Common myeloid progenitor, CD34-positive (primary cell): Measurements from ENCODE around the gene AGAP1.

Source experiments
- CTCF ChIA-PET: fragments of 350-600 bp; sonication (Branson Sonifier 250); formaldehyde crosslinking; loops from one replicate; lab custom pipeline; 2021; ENCODE audit warnings: antibody characterized with exemption; lab: Charles Lee
- POLR2A ChIA-PET: fragments of 350-600 bp; sonication (Branson Sonifier 250); formaldehyde crosslinking; loops from one replicate; lab custom pipeline; 2021; ENCODE audit warnings: antibody characterized with exemption; lab: Charles Lee
- DNase-seq, 3 donors: peaks; one replicate each; pipeline versions ENCODE4 v3.0.0 to v3.0.0-alpha.2; 2013
- H3K27ac ChIP-seq, 2 experiments: 1 replicate in 1 of 2; 2 replicates in 1 of 2; pipeline ENCODE4 v1.7.0; 2013; ENCODE audit warnings: inconsistent platforms in 2 of 2, low read length in 2 of 2, mild to moderate bottlenecking in 2 of 2, low read depth in 1 of 2, moderate library complexity in 1 of 2; ENCODE audit not compliant: severe bottlenecking in 2 of 2, insufficient read depth in 1 of 2, poor library complexity in 1 of 2
- H3K27me3 ChIP-seq, 5 experiments: replicated peaks in 2 of 5; 1 replicate in 3 of 5; 2 replicates in 2 of 5; pipeline versions ENCODE4 v1.6.1 to v1.7.0; 2013; ENCODE audit warnings: low read length in 4 of 5, mild to moderate bottlenecking in 2 of 5, moderate library complexity in 2 of 5, inconsistent platforms in 1 of 5; ENCODE audit not compliant: insufficient read depth in 5 of 5, control insufficient read depth in 4 of 5
- H3K36me3 ChIP-seq, 4 experiments: 1 replicate in 2 of 4; 2 replicates in 2 of 4; pipeline versions ENCODE4 v1.6.1 to v1.7.0; 2013; ENCODE audit warnings: low read length in 3 of 4, control low read depth in 1 of 4, mild to moderate bottlenecking in 1 of 4; ENCODE audit not compliant: control insufficient read depth in 4 of 4, insufficient read depth in 4 of 4
- H3K4me1 ChIP-seq, 4 experiments: 1 replicate in 3 of 4; 2 replicates in 1 of 4; pipeline versions ENCODE4 v1.6.1 to v1.7.1; 2013; ENCODE audit warnings: low read length in 3 of 4, mild to moderate bottlenecking in 3 of 4, control low read depth in 1 of 4, inconsistent platforms in 1 of 4, moderate library complexity in 1 of 4; ENCODE audit not compliant: control insufficient read depth in 4 of 4, insufficient read depth in 4 of 4; ENCODE audit errors: control extremely low read depth in 1 of 4
- H3K4me3 ChIP-seq, 7 experiments: 1 replicate in 4 of 7; 2 replicates in 3 of 7; pipeline versions ENCODE4 v1.5.1 to v1.7.0; 2013; ENCODE audit warnings: mild to moderate bottlenecking in 7 of 7, low read length in 6 of 7, moderate library complexity in 6 of 7, inconsistent platforms in 2 of 7, low read depth in 2 of 7, control low read depth in 1 of 7; ENCODE audit not compliant: insufficient read depth in 4 of 7, control insufficient read depth in 1 of 7; ENCODE audit errors: extremely low read depth in 1 of 7
- H3K9me3 ChIP-seq, 5 experiments: 1 replicate in 4 of 5; 2 replicates in 1 of 5; pipeline versions ENCODE4 v1.6.1 to v1.7.1; 2013; ENCODE audit warnings: low read length in 4 of 5, mild to moderate bottlenecking in 2 of 5, inconsistent platforms in 1 of 5, low read depth in 1 of 5, moderate library complexity in 1 of 5; ENCODE audit not compliant: control insufficient read depth in 4 of 5, insufficient read depth in 2 of 5; ENCODE audit errors: control extremely low read depth in 1 of 5
- WGBS: methylation state at CpG from one replicate; pipeline ENCODE4 v1.1.5; 2013; ENCODE audit not compliant: insufficient coverage; 5-methylcytosine and 5-hydroxymethylcytosine counted together

The AGAP1 gene

GRCh38 chr2:235737840-235738239, 244.0 kb downstream of the AGAP1 start:
- 73% methylated on average over 4 of the region's 10 CpGs for WGBS
- Histone ChIP-seq H3K9me3 (no peaks in the 10 kb centered on the region), H3K27ac (no peak overlapping the region), H3K4me3 (no peak overlapping the region), H3K36me3 (no peaks in the 10 kb centered on the region), H3K4me1 (no peaks in the 10 kb centered on the region), H3K27me3 (peaks cover 0 to 15% (median 2%) of the 10 kb centered on the region in 5 experiments)
- DNase-seq = no peak
- ChIA-PET CTCF (interaction anchor here (0.6 to 1.3 kb wide), 2 partner anchors 142 to 1660 kb away, joined by 3 to 4 read pairs; no protein-coding TSS in a partner anchor), POLR2A (no interaction called here)

GRCh38 chr2:235739704-235740415, 246.0 kb downstream of the AGAP1 start:
- WGBS = 96% methylated on average over 26 of the region's 29 CpGs
- H3K27ac ChIP-seq = no peak overlapping the region
- peaks cover 0 to 15% (median 2%) of the 10 kb centered on the region in 5 experiments for H3K27me3 ChIP-seq
- no peak overlapping the region for H3K4me3 ChIP-seq
- ChIA-PET POLR2A (no interaction called here), CTCF (interaction anchor here (1.5 kb wide), 1 partner anchor 145 kb away, joined by 6 read pairs; no protein-coding TSS in a partner anchor)
- no peak for DNase-seq
- no peaks in the 10 kb centered on the region for H3K36me3 ChIP-seq
- H3K4me1 ChIP-seq = no peaks in the 10 kb centered on the region
- H3K9me3 ChIP-seq = no peaks in the 10 kb centered on the region

- 70% methylated on average over 8 of the region's 9 CpGs for WGBS
- Histone ChIP-seq H3K27ac (no peak overlapping the region), H3K4me1 (no peaks in the 10 kb centered on the region), H3K4me3 (no peak overlapping the region), H3K36me3 (no peaks in the 10 kb centered on the region), H3K27me3 (peaks cover 0 to 9% (median 0%) of the 10 kb centered on the region in 5 experiments), H3K9me3 (no peaks in the 10 kb centered on the region)
- POLR2A ChIA-PET = no interaction called here
- CTCF ChIA-PET = interaction anchor here (1.2 to 1.5 kb wide), 2 partner anchors 64 to 146 kb away, joined by 3 to 6 read pairs; no protein-coding TSS in a partner anchor
- no peak for DNase-seq
Measured at GRCh38 chr2:235740821-235741220, 247.0 kb downstream of the AGAP1 start.

- peaks cover 0 to 9% (median 0%) of the 10 kb centered on the region in 5 experiments for H3K27me3 ChIP-seq
- ChIA-PET CTCF (interaction anchor here (8.0 kb wide), 1 partner anchor 150 kb away, joined by 98 read pairs; no protein-coding TSS in a partner anchor), POLR2A (no interaction called here)
- 96% methylated on average over 10 of the region's 12 CpGs for WGBS
- no peak overlapping the region for H3K4me3 ChIP-seq
- no peaks in the 10 kb centered on the region for H3K9me3 ChIP-seq
- H3K36me3 ChIP-seq = no peaks in the 10 kb centered on the region
- DNase-seq = no peak
- H3K27ac ChIP-seq = no peak overlapping the region
- no peaks in the 10 kb centered on the region for H3K4me1 ChIP-seq
Measured at GRCh38 chr2:235744161-235744560, 250.3 kb downstream of the AGAP1 start.

DNA sequence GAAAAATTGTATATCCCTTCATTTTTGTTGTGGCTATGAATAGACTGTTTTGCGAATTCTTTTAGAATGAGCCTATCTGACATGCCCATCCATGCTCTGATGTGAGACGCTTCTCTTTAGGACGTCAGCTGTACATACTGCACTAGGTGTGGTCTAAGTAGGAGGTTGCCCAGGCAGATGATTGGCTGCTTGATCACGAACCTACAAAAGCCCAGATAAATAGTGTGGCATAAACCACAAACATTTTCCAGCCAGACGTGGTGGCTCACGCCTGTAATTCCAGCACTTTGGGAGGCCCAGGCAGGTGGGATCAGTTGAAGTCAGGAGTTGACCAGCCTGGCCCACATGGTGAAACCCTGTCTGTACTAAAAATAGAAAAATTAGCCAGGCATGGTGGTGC, 251.8 kb downstream of the AGAP1 start:
- Histone ChIP-seq H3K4me3 (no peak overlapping the region), H3K4me1 (no peaks in the 10 kb centered on the region), H3K36me3 (no peaks in the 10 kb centered on the region), H3K27me3 (peaks cover 0 to 20% (median 1%) of the 10 kb centered on the region in 5 experiments), H3K9me3 (no peaks in the 10 kb centered on the region), H3K27ac (no peak overlapping the region)
- POLR2A ChIA-PET = no interaction called here
- CTCF ChIA-PET = interaction anchor here (0.7 to 8.0 kb wide), 13 partner anchors 10 to 612 kb away, joined by 3 to 98 read pairs (median 4); no protein-coding TSS in a partner anchor
- WGBS = 91% methylated on average over 5 of the region's 6 CpGs
- DNase-seq = no peak

DNA sequence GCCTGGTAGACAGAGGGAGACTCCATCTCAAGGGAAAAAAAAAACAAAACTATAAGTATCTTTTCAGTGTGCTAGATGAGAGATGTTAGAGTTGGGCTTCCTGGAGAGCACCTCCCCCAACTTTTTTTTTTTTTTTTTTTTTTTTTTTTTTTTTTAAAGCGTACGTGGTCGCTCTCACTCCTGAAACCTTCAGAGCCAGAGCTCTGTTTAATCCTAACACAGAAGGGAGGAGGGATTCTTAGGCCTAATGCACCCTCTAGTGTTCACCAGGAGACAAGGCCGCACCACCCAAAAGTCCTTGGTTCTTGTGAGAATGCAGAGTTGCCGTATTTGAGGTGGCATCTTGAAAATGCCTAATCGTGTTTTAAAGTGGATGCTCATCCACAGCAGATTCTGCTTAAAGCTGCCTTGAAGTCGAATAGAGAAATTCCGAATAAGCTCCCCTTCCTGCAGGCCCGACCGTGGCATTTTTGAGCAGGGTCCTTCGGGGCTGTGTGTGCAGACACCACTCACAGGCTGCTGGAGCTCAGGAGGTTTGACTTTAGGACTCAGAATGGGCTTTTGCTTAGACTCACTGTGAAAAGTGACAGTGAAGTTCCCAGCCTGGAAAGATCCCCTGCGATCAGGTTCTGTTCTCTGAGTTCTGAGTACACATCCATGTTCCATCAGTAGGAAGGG, 252.6 kb downstream of the AGAP1 start:
- POLR2A ChIA-PET = no interaction called here
- H3K27ac ChIP-seq = no peak overlapping the region

More for the DNA sequence above, 252.6 kb downstream of the AGAP1 start:
- DNase-seq = peak; percentile 81 to 92 (median 85)
- CTCF ChIA-PET = interaction anchor here (0.7 to 8.0 kb wide), 18 partner anchors 9 to 613 kb away, joined by 3 to 98 read pairs (median 4); no protein-coding TSS in a partner anchor
- H3K4me3 ChIP-seq = no peak overlapping the region
- no peaks in the 10 kb centered on the region for H3K4me1 ChIP-seq
- 54% methylated on average over 9 of the region's 12 CpGs for WGBS
- H3K9me3 ChIP-seq = no peaks in the 10 kb centered on the region
- H3K27me3 ChIP-seq = peaks cover 0 to 20% (median 0%) of the 10 kb centered on the region in 5 experiments
- no peaks in the 10 kb centered on the region for H3K36me3 ChIP-seq
